Vagina (tissue), 2 donors: ENCODE data around the gene VWA5B2.

Experiments
- POLR2A ChIP-seq, 2 donors: fragments of 450-650 bp; IDR thresholded peaks; one replicate each; pipeline ENCODE4 v1.6.1; 2017; ENCODE audit warnings: antibody characterized with exemption in 2 of 2, mild to moderate bottlenecking in 2 of 2, moderate library complexity in 2 of 2
- POLR2AphosphoS5 ChIP-seq, 2 donors: sonication (generic); formaldehyde crosslinking; IDR thresholded peaks; one replicate each; pipeline ENCODE4 v1.9.0; 2017; ENCODE audit warnings: antibody characterized with exemption in 2 of 2, mild to moderate bottlenecking in 2 of 2, low read depth in 1 of 2; ENCODE audit not compliant: insufficient read depth in 1 of 2

GRCh38 chr3:184282941-184283340 lies 53.6 kb downstream of the VWA5B2 start:
- no peak for TF ChIP-seq POLR2A (IDR thresholded peaks at IDR 0.05)
- no peak for TF ChIP-seq POLR2AphosphoS5 (IDR thresholded peaks at IDR 0.05; ENCODE audit: insufficient read depth in 1 of 2, low read depth in 1 of 2)
